ENCODE results near the gene KCNK4. TPM values are rescaled to one million over a fixed set of nuclear protein-coding genes. Genes with fewer than 3 reads are reported as not detected.

The KCNK4 gene
- total and polyA plus RNA-seq, 2 of the 13 experiments (the other 11 are each of a cell fraction or from before 2014, with no cell fraction given): not detected

GRCh38 chr11:64331569-64332371, 40.7 kb downstream of the KCNK4 start (continued):
- TF ChIP-seq, protein P1, sequence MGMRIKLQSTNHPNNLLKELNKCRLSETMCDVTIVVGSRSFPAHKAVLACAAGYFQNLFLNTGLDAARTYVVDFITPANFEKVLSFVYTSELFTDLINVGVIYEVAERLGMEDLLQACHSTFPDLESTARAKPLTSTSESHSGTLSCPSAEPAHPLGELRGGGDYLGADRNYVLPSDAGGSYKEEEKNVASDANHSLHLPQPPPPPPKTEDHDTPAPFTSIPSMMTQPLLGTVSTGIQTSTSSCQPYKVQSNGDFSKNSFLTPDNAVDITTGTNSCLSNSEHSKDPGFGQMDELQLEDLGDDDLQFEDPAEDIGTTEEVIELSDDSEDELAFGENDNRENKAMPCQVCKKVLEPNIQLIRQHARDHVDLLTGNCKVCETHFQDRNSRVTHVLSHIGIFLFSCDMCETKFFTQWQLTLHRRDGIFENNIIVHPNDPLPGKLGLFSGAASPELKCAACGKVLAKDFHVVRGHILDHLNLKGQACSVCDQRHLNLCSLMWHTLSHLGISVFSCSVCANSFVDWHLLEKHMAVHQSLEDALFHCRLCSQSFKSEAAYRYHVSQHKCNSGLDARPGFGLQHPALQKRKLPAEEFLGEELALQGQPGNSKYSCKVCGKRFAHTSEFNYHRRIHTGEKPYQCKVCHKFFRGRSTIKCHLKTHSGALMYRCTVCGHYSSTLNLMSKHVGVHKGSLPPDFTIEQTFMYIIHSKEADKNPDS (CRISPR knock-in tag; IDR thresholded peaks at IDR 0.05): no peak
- no peak for TF ChIP-seq ZNF431 (CRISPR knock-in tag; IDR thresholded peaks at IDR 0.05; ENCODE audit: borderline replicate concordance, low read depth)
- no peak for TF ChIP-seq TCF7L2 (IDR thresholded peaks at IDR 0.05; ENCODE audit: low read depth, low read length)
- TF ChIP-seq CBX5 (CRISPR knock-in tag; IDR thresholded peaks at IDR 0.05; ENCODE audit: borderline replicate concordance): no peak
- no peak for TF ChIP-seq RERE (CRISPR knock-in tag; IDR thresholded peaks at IDR 0.05; ENCODE audit: low read depth)
- no peak for TF ChIP-seq FOXP4 (CRISPR knock-in tag; IDR thresholded peaks at IDR 0.05)
- TF ChIP-seq ZNF7 (CRISPR knock-in tag; IDR thresholded peaks at IDR 0.05): no peak
- no peak for TF ChIP-seq PAX8 (CRISPR knock-in tag; IDR thresholded peaks at IDR 0.05; ENCODE audit: borderline replicate concordance)
- TF ChIP-seq THYN1 (CRISPR knock-in tag; IDR thresholded peaks at IDR 0.05; ENCODE audit: borderline replicate concordance, low read depth): no peak
- TF ChIP-seq SYNCRIP (IDR thresholded peaks at IDR 0.05; ENCODE audit: insufficient read depth, low read depth, low read length): no peak
- no peak for TF ChIP-seq SMARCC2 (IDR thresholded peaks at IDR 0.05)
- TF ChIP-seq MED1 (CRISPR knock-in tag; IDR thresholded peaks at IDR 0.05): no peak
- no peak for TF ChIP-seq DRAP1 (CRISPR knock-in tag; IDR thresholded peaks at IDR 0.05)
- TF ChIP-seq, protein P2, sequence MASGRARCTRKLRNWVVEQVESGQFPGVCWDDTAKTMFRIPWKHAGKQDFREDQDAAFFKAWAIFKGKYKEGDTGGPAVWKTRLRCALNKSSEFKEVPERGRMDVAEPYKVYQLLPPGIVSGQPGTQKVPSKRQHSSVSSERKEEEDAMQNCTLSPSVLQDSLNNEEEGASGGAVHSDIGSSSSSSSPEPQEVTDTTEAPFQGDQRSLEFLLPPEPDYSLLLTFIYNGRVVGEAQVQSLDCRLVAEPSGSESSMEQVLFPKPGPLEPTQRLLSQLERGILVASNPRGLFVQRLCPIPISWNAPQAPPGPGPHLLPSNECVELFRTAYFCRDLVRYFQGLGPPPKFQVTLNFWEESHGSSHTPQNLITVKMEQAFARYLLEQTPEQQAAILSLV (CRISPR knock-in tag; IDR thresholded peaks at IDR 0.05; ENCODE audit: borderline replicate concordance): 0 out of 2 replicates have a peak, but pooled peaks have one; percentile 21
- TF ChIP-seq ZNF282 (IDR thresholded peaks at IDR 0.05; ENCODE audit: partially characterized antibody): peak; percentile 67
- no peak for TF ChIP-seq ZNF33A (CRISPR knock-in tag; IDR thresholded peaks at IDR 0.05; ENCODE audit: borderline replicate concordance)
- no peak for TF ChIP-seq YEATS4 (CRISPR knock-in tag; IDR thresholded peaks at IDR 0.05; ENCODE audit: borderline replicate concordance)

Measured in HepG2 (cell line).